ENCODE measurements around the gene AIP. TPM values are rescaled to one million over a fixed set of nuclear protein-coding genes. Genes with fewer than 3 reads are reported as not detected.
"Not testable (repeated sequence)": the region's sequence is repeated elsewhere in the genome, so short reads cannot be mapped to it uniquely, and the experiment has no call there.

Gene AIP
- total RNA-seq, 1 experiment from 2014 or later, result 81.5 TPM

GRCh38 chr11:67505605-67506396 lies 23.0 kb downstream of the AIP start:
- peak; percentile 90 for DNase-seq (ENCODE audit: low read depth)

- no peak for DNase-seq (ENCODE audit: low read depth)
Observed at GRCh38 chr11:67506426-67507051, 23.7 kb downstream of the AIP start.

GRCh38 chr11:67507242-67507863 lies 24.5 kb downstream of the AIP start:
- no peak for DNase-seq (ENCODE audit: low read depth)

- DNase-seq (ENCODE audit: low read depth), result peak; percentile 100
Observed at GRCh38 chr11:67507864-67508485, 25.1 kb downstream of the AIP start, which contains the start of gene CDK2AP2. TSS of gene CDK2AP2 (minus strand) at chr11:67508162. CDS start at chr11:67508082, 80 bp downstream.

- peak; percentile 91 for DNase-seq (ENCODE audit: low read depth)
Observed at GRCh38 chr11:67508486-67509121, 25.8 kb downstream of the AIP start.

- no peak for DNase-seq (ENCODE audit: low read depth)
Observed at GRCh38 chr11:67510023-67510345, 27.2 kb downstream of the AIP start.

- DNase-seq (ENCODE audit: low read depth), result not testable (repeated sequence)
Observed at GRCh38 chr11:67511558-67511957, 28.7 kb downstream of the AIP start.

GRCh38 chr11:67514116-67514515 lies 31.3 kb downstream of the AIP start:
- no peak for DNase-seq (ENCODE audit: low read depth)

- no peak for DNase-seq (ENCODE audit: low read depth)
Observed at GRCh38 chr11:67516806-67517205, 34.0 kb downstream of the AIP start.

GRCh38 chr11:67517784-67518552 lies 35.1 kb downstream of the AIP start:
- DNase-seq (ENCODE audit: low read depth), result no peak

- DNase-seq (ENCODE audit: low read depth), result no peak
Observed at GRCh38 chr11:67519726-67520125, 36.9 kb downstream of the AIP start.

GRCh38 chr11:67520856-67521824 lies 38.3 kb downstream of the AIP start:
- no peak for DNase-seq (ENCODE audit: low read depth)

GRCh38 chr11:67521924-67522323 lies 39.1 kb downstream of the AIP start:
- no peak for DNase-seq (ENCODE audit: low read depth)

- no peak for DNase-seq (ENCODE audit: low read depth)
Observed at GRCh38 chr11:67522338-67522737, 39.5 kb downstream of the AIP start.

- DNase-seq (ENCODE audit: low read depth), result no peak
Observed at GRCh38 chr11:67522844-67523555, 40.2 kb downstream of the AIP start, which contains the start of gene CABP2. TSS of gene CABP2 (minus strand) at chr11:67523446. CDS start at chr11:67523326, 120 bp downstream.

GRCh38 chr11:67523556-67524479 lies 41.0 kb downstream of the AIP start:
- no peak for DNase-seq (ENCODE audit: low read depth)

GRCh38 chr11:67524480-67524808 lies 41.6 kb downstream of the AIP start:
- no peak for DNase-seq (ENCODE audit: low read depth)

All from HT1080 (cell line).